Activated naive CD4-positive, alpha-beta T cell treated with anti-CD3 and anti-CD28 coated beads for 36 hours (primary cell): ENCODE data around the gene MYMX. TPM values are rescaled to one million over a fixed set of nuclear protein-coding genes. Genes with fewer than 3 reads are reported as not detected.
A peak's percentile ranks its signal among the peaks of the same experiment; 100 is the strongest.

Experiments used
- CTCF ChIA-PET: fragments of 350-600 bp; sonication (Branson Sonifier 250); formaldehyde crosslinking; loops from one replicate; lab custom pipeline; 2021; ENCODE audit warnings: antibody characterized with exemption; lab: Charles Lee
- DNase-seq: peaks from one replicate; pipeline ENCODE4 v3.0.0-alpha.2; 2020
- H3K27ac Mint-ChIP-seq: one replicate; pipeline ENCODE4 v1.8.0; 2021; ENCODE audit warnings: mild to moderate bottlenecking, mixed read lengths
- H3K27me3 Mint-ChIP-seq: one replicate; pipeline ENCODE4 v1.8.0; 2021; ENCODE audit warnings: low read depth, mixed read lengths
- H3K36me3 Mint-ChIP-seq: one replicate; pipeline ENCODE4 v1.8.0; 2021; ENCODE audit warnings: low read depth, mixed read lengths
- H3K4me1 Mint-ChIP-seq: one replicate; pipeline ENCODE4 v1.8.0; 2021; ENCODE audit warnings: low read depth, mixed read lengths
- H3K4me3 Mint-ChIP-seq: one replicate; pipeline ENCODE4 v1.8.0; 2021; ENCODE audit warnings: mild to moderate bottlenecking, moderate library complexity, mixed read lengths
- H3K9me3 Mint-ChIP-seq: one replicate; pipeline ENCODE4 v1.8.0; 2021; ENCODE audit warnings: mixed read lengths
- intact Hi-C: fragments of 100-400 bp; cut with micrococcal nuclease; formaldehyde crosslinking; loops from one replicate; pipeline ENCODE4 v1.15.1; 2023
- total RNA-seq, 2 experiments: library from RNA; stranded (reverse); gene quantifications; one replicate each; pipeline ENCODE4 v1.2.3, GENCODE V29; 2021

MYMX gene
- total RNA-seq, 2 experiments from 2014 or later: not detected

- CTCF ChIA-PET: interaction anchor here (0.7 to 6.0 kb wide), 10 partner anchors 8 to 141 kb away, joined by 3 to 77 read pairs (median 6); partner anchors contain the start of genes HSP90AB1 and SLC29A1
- Mint-ChIP-seq H3K4me3 (peak overlapping the region; percentile 78), H3K27me3 (no peaks in the 10 kb centered on the region), H3K9me3 (no peaks in the 10 kb centered on the region), H3K36me3 (peaks cover 6% of the 10 kb centered on the region), H3K27ac (peak overlapping the region; percentile 87), H3K4me1 (peaks cover 14% of the 10 kb centered on the region)
- peak; percentile 77 for DNase-seq
- intact Hi-C loops: loop anchor here (1.0 to 5.0 kb wide), 4 partner anchors 8 to 141 kb away; no protein-coding TSS in a partner anchor
Measured at GRCh38 chr6:44237813-44238433, 21.2 kb downstream of the MYMX start.

DNA sequence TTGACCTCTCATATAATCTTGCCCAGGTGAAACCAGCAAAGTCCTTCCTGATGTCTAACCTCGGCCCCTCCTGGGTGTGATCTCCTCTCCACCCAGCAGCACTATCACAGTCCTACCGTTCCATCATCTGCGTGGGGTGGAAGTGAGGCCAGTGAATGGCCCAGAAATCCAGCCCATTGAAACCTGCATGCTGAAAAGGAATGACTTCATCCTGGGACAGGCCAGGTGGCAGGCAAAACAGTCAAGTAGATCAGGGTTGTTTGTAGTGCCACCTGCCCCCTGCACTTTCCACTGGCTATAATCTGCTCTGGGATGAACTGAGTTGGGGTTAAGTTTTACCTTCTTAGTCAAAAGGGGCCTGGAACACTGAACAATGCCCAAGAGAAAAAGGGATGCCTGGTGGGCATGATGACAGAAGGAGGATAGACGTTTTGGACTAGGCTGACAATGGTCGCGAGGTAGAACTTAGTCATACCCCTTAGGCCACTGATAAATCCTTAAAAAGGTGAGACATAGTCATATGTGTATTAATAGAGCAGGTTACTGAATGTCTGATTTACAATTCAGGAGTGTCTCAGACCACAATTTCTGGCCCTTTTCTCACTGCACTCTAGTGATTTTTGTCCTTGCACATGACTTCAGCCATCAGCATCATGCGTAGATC, 22.1 kb downstream of the MYMX start:
- no peaks in the 10 kb centered on the region for H3K9me3 Mint-ChIP-seq
- CTCF ChIA-PET: interaction anchor here (0.6 to 6.0 kb wide), 3 partner anchors 12 to 66 kb away, joined by 3 to 77 read pairs (median 14); partner anchors contain the start of gene SLC29A1
- H3K4me1 Mint-ChIP-seq: peaks cover 14% of the 10 kb centered on the region
- H3K27ac Mint-ChIP-seq: no peak overlapping the region
- intact Hi-C loops: loop anchor here (1.0 to 5.0 kb wide), 2 partner anchors 67 to 142 kb away; no protein-coding TSS in a partner anchor
- H3K4me3 Mint-ChIP-seq: peak overlapping the region; percentile 78
- DNase-seq: no peak
- no peaks in the 10 kb centered on the region for H3K27me3 Mint-ChIP-seq
- H3K36me3 Mint-ChIP-seq: peaks cover 4% of the 10 kb centered on the region

- no peak for DNase-seq
- Mint-ChIP-seq H3K9me3 (no peaks in the 10 kb centered on the region), H3K27me3 (peaks cover 4% of the 10 kb centered on the region), H3K4me3 (no peak overlapping the region), H3K27ac (no peak overlapping the region), H3K4me1 (peaks cover 16% of the 10 kb centered on the region), H3K36me3 (peaks cover 15% of the 10 kb centered on the region)
- CTCF ChIA-PET: interaction anchor here (0.5 to 8.0 kb wide), 6 partner anchors 9 to 70 kb away, joined by 3 to 66 read pairs (median 6); partner anchors contain the start of gene SLC35B2
- intact Hi-C loops: no loop called here
Measured at GRCh38 chr6:44243345-44243744, 26.6 kb downstream of the MYMX start.

DNA sequence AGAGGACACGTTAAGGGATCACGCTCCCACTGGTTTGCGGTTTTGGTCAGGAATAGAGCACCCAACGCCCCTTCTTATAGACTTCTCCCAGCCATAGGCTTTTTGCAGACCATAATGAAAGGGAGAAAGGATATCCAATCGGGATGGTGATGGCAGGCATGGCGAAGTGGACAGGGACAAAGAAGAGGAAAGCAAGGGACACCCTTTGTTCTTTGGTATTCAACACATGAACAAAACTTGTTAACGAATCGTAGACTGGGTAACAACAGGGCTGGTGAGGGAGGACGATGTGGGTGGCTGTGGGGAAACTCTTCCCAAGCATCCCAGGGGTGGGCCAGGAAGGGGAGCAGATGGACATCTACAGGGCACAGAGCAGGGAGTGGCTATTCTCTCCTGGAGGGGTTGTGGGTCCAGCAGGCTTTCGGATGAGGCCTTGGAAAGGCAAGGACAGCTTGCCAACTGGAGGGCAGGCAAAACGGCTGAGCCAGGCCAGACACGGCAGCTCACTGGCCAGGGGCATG, 28.7 kb downstream of the MYMX start:
- Mint-ChIP-seq H3K4me3 (peak overlapping the region; percentile 95), H3K9me3 (no peaks in the 10 kb centered on the region), H3K36me3 (peaks cover 36% of the 10 kb centered on the region), H3K27ac (peak overlapping the region; percentile 97), H3K4me1 (peaks cover 34% of the 10 kb centered on the region), H3K27me3 (peaks cover 4% of the 10 kb centered on the region)
- CTCF ChIA-PET: interaction anchor here (0.6 to 8.0 kb wide), 8 partner anchors 8 to 204 kb away, joined by 3 to 66 read pairs (median 4); partner anchors contain the start of gene SLC35B2
- intact Hi-C loops: no loop called here
- no peak for DNase-seq

GRCh38 chr6:44245912-44246662, 29.4 kb downstream of the MYMX start:
- Mint-ChIP-seq H3K4me1 (peaks cover 40% of the 10 kb centered on the region), H3K27me3 (peaks cover 4% of the 10 kb centered on the region), H3K27ac (peak overlapping the region; percentile 97), H3K36me3 (peaks cover 43% of the 10 kb centered on the region), H3K4me3 (peak overlapping the region; percentile 95), H3K9me3 (no peaks in the 10 kb centered on the region)
- intact Hi-C loops: loop anchor here (1.0 kb wide), 5 partner anchors 9 to 617 kb away; partner anchors contain the start of genes GTPBP2 and NFKBIE
- CTCF ChIA-PET: interaction anchor here (0.6 to 8.0 kb wide), 11 partner anchors 9 to 204 kb away, joined by 3 to 66 read pairs (median 4); partner anchors contain the start of gene SLC35B2
- peak; percentile 82 for DNase-seq

GRCh38 chr6:44246663-44247337, 30.1 kb downstream of the MYMX start, which contains the start of gene HSP90AB1:
Gene HSP90AB1, plus strand, starts transcription at chr6:44247101. Its CDS starts 1,529 bp downstream, at chr6:44248630.
- CTCF ChIA-PET: interaction anchor here (1.2 to 8.0 kb wide), 7 partner anchors 9 to 74 kb away, joined by 3 to 66 read pairs (median 5); partner anchors contain the start of gene SLC35B2
- Mint-ChIP-seq H3K4me1 (peaks cover 46% of the 10 kb centered on the region), H3K4me3 (peak within 1 kb of the TSS; percentile 95), H3K27ac (peak within 1 kb of the TSS; percentile 97), H3K9me3 (no peaks in the 10 kb centered on the region), H3K27me3 (peaks cover 4% of the 10 kb centered on the region), H3K36me3 (peaks cover 50% of the 10 kb centered on the region)
- DNase-seq: peak; percentile 99
- intact Hi-C loops: loop anchor here (1.0 kb wide), 8 partner anchors 9 to 617 kb away; partner anchors contain the start of genes AARS2, GTPBP2, NFKBIE and SLC29A1

GRCh38 chr6:44247338-44248302, 30.9 kb downstream of the MYMX start:
- CTCF ChIA-PET: interaction anchor here (1.3 to 8.0 kb wide), 6 partner anchors 8 to 75 kb away, joined by 3 to 66 read pairs (median 6); partner anchors contain the start of gene SLC35B2
- H3K4me3 Mint-ChIP-seq: peak overlapping the region; percentile 95
- intact Hi-C loops: loop anchor here (1.0 kb wide), 3 partner anchors 9 to 66 kb away; partner anchors contain the start of genes AARS2 and SLC29A1
- no peaks in the 10 kb centered on the region for H3K9me3 Mint-ChIP-seq
- H3K36me3 Mint-ChIP-seq: peaks cover 57% of the 10 kb centered on the region
- peak; percentile 92 for DNase-seq
- H3K4me1 Mint-ChIP-seq: peaks cover 52% of the 10 kb centered on the region
- H3K27me3 Mint-ChIP-seq: peaks cover 4% of the 10 kb centered on the region
- H3K27ac Mint-ChIP-seq: peak overlapping the region; percentile 97

DNA sequence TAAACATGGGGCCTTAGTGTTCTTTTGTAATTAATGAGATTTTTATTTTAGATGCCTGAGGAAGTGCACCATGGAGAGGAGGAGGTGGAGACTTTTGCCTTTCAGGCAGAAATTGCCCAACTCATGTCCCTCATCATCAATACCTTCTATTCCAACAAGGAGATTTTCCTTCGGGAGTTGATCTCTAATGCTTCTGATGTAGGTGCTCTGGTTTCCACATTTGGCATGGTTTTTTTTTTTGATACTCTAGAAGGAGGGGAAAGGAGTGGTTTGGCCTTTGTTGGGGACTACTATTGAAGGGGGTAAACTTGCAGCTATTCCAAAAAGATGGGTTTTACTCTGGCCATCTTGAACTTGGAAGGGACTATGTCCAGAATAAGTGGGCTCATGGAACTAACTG, 31.9 kb downstream of the MYMX start:
- peak overlapping the region; percentile 95 for H3K4me3 Mint-ChIP-seq
- CTCF ChIA-PET: interaction anchor here (0.5 to 8.0 kb wide), 3 partner anchors 7 to 81 kb away, joined by 3 to 66 read pairs (median 6); partner anchors contain the start of gene SLC35B2
- H3K4me1 Mint-ChIP-seq: peaks cover 61% of the 10 kb centered on the region
- intact Hi-C loops: no loop called here
- H3K27me3 Mint-ChIP-seq: peaks cover 4% of the 10 kb centered on the region
- H3K27ac Mint-ChIP-seq: peak overlapping the region; percentile 97
- H3K9me3 Mint-ChIP-seq: no peaks in the 10 kb centered on the region
- peaks cover 67% of the 10 kb centered on the region for H3K36me3 Mint-ChIP-seq
- no peak for DNase-seq

DNA sequence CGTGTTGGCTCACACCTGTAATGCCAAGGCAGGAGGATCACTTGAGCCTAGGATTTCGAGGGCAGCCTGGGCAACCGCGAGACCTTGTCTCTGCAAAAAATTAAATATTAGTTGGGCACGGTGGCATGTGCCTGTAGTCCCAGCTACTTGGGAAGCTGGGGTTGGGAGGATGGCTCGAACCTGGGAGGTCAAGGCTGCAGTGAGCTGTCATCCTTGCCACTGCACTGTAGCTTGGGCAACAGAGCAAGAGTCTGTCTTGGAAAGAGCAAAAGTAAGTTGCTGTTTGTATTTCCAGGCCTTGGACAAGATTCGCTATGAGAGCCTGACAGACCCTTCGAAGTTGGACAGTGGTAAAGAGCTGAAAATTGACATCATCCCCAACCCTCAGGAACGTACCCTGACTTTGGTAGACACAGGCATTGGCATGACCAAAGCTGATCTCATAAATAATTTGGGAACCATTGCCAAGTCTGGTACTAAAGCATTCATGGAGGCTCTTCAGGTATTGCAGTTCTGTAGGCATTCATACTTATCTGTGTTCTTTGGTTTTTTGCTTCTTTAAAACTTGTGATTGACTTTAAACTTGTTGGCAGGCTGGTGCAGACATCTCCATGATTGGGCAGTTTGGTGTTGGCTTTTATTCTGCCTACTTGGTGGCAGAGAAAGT, 32.5 kb downstream of the MYMX start:
- no peaks in the 10 kb centered on the region for H3K9me3 Mint-ChIP-seq
- CTCF ChIA-PET: interaction anchor here (8.0 kb wide), 1 partner anchor 6 kb away, joined by 66 read pairs; the partner anchor contains the start of gene SLC35B2
- peak overlapping the region; percentile 95 for H3K4me3 Mint-ChIP-seq
- peak overlapping the region; percentile 97 for H3K27ac Mint-ChIP-seq
- peaks cover 68% of the 10 kb centered on the region for H3K36me3 Mint-ChIP-seq
- no peak for DNase-seq
- H3K4me1 Mint-ChIP-seq: peaks cover 65% of the 10 kb centered on the region
- intact Hi-C loops: no loop called here
- H3K27me3 Mint-ChIP-seq: peaks cover 4% of the 10 kb centered on the region
